ENCODE measurements around the gene AP1G2. TPM values are rescaled to one million over a fixed set of nuclear protein-coding genes. Genes with fewer than 3 reads are reported as not detected.

Gene AP1G2
- total and polyA plus RNA-seq, 2 of the 13 experiments (the other 11 are each of a cell fraction or from before 2014, with no cell fraction given) = 96.9 to 611 TPM

DNA sequence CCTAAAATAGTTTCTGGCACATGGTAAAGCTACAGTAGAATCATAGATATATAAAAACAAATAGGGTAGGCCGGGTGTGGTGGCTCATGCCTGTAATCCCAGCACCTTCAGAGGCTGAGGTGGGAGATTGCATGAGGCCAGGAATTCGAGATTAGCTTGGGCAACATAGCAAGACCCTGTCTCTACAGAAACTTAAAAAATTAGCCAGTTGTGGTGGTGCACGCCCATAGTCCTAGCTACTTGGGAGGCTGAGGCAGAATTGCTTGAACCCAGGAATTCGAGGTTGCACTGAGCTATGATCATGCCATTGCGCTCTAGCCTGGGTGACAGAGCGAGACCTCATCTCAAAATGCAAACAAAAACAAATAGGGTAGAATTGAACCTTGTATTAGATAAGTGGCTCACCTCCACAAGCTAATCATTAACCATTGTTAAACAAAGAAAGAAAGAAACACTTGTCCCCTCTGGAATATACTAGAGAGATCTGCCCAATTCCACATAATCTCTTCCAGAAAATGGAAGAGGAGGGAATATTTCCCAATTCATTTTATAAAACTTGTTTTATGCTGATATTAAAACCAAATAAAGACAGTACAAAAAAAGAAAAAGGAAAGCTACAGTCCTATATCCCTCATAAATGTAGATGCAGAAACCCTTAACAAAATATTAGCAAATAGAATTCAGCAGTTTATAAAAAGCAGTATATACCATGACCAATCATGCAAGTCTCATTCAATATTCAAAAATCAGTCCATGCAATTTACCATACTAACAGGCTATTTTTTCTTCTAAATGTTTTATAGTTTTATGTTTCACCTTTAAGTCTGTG is 45.9 kb upstream of the AP1G2 start (continued):
- TF ChIP-seq MZF1 (CRISPR knock-in tag; IDR thresholded peaks at IDR 0.05; ENCODE audit: borderline replicate concordance) = no peak
- TF ChIP-seq ZMYM4 (CRISPR knock-in tag; IDR thresholded peaks at IDR 0.05) = peak; percentile 94
- TF ChIP-seq FOXP1 (IDR thresholded peaks at IDR 0.05) = 0 out of 2 replicates have a peak, but pooled peaks have one; percentile 44
- peak; percentile 91 for TF ChIP-seq FOXP1 (CRISPR knock-in tag; IDR thresholded peaks at IDR 0.05)
- TF ChIP-seq, protein P1, sequence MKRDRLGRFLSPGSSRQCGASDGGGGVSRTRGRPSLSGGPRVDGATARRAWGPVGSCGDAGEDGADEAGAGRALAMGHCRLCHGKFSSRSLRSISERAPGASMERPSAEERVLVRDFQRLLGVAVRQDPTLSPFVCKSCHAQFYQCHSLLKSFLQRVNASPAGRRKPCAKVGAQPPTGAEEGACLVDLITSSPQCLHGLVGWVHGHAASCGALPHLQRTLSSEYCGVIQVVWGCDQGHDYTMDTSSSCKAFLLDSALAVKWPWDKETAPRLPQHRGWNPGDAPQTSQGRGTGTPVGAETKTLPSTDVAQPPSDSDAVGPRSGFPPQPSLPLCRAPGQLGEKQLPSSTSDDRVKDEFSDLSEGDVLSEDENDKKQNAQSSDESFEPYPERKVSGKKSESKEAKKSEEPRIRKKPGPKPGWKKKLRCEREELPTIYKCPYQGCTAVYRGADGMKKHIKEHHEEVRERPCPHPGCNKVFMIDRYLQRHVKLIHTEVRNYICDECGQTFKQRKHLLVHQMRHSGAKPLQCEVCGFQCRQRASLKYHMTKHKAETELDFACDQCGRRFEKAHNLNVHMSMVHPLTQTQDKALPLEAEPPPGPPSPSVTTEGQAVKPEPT (CRISPR knock-in tag; IDR thresholded peaks at IDR 0.05; ENCODE audit: low read depth) = 0 out of 2 replicates have a peak, but pooled peaks have one; percentile 52
- peak; percentile 92 for TF ChIP-seq PPARG (CRISPR knock-in tag; conservative IDR thresholded peaks at IDR 0.05)
- TF ChIP-seq GZF1 (CRISPR knock-in tag; IDR thresholded peaks at IDR 0.05) = 0 out of 2 replicates have a peak, but pooled peaks have one; percentile 43
- TF ChIP-seq AHR (CRISPR knock-in tag; IDR thresholded peaks at IDR 0.05) = peak; percentile 92
- TF ChIP-seq, protein P2, sequence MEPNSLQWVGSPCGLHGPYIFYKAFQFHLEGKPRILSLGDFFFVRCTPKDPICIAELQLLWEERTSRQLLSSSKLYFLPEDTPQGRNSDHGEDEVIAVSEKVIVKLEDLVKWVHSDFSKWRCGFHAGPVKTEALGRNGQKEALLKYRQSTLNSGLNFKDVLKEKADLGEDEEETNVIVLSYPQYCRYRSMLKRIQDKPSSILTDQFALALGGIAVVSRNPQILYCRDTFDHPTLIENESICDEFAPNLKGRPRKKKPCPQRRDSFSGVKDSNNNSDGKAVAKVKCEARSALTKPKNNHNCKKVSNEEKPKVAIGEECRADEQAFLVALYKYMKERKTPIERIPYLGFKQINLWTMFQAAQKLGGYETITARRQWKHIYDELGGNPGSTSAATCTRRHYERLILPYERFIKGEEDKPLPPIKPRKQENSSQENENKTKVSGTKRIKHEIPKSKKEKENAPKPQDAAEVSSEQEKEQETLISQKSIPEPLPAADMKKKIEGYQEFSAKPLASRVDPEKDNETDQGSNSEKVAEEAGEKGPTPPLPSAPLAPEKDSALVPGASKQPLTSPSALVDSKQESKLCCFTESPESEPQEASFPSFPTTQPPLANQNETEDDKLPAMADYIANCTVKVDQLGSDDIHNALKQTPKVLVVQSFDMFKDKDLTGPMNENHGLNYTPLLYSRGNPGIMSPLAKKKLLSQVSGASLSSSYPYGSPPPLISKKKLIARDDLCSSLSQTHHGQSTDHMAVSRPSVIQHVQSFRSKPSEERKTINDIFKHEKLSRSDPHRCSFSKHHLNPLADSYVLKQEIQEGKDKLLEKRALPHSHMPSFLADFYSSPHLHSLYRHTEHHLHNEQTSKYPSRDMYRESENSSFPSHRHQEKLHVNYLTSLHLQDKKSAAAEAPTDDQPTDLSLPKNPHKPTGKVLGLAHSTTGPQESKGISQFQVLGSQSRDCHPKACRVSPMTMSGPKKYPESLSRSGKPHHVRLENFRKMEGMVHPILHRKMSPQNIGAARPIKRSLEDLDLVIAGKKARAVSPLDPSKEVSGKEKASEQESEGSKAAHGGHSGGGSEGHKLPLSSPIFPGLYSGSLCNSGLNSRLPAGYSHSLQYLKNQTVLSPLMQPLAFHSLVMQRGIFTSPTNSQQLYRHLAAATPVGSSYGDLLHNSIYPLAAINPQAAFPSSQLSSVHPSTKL (CRISPR knock-in tag; IDR thresholded peaks at IDR 0.05) = peak; percentile 96
- no peak for TF ChIP-seq ZNF558 (CRISPR knock-in tag; IDR thresholded peaks at IDR 0.05; ENCODE audit: borderline replicate concordance)
- TF ChIP-seq RARA (CRISPR knock-in tag; IDR thresholded peaks at IDR 0.05) = peak; percentile 92
- 0 out of 2 replicates have a peak, but pooled peaks have one; percentile 50 for TF ChIP-seq MLXIP (CRISPR knock-in tag; IDR thresholded peaks at IDR 0.05; ENCODE audit: borderline replicate concordance)
- TF ChIP-seq GABPA (IDR thresholded peaks at IDR 0.05; ENCODE audit: low read depth, low read length) = no peak
- TF ChIP-seq GABPA (CRISPR knock-in tag; IDR thresholded peaks at IDR 0.05; ENCODE audit: low read depth) = no peak
- no peak for TF ChIP-seq ZNF367 (CRISPR knock-in tag; IDR thresholded peaks at IDR 0.05; ENCODE audit: borderline replicate concordance)
- no peak for TF ChIP-seq RBM22 (optimal IDR thresholded peaks at IDR 0.05; ENCODE audit: low read length)
- no peak for TF ChIP-seq ZNF24 (IDR thresholded peaks at IDR 0.05)
